ENCODE data around the gene TGFB2.

DNA sequence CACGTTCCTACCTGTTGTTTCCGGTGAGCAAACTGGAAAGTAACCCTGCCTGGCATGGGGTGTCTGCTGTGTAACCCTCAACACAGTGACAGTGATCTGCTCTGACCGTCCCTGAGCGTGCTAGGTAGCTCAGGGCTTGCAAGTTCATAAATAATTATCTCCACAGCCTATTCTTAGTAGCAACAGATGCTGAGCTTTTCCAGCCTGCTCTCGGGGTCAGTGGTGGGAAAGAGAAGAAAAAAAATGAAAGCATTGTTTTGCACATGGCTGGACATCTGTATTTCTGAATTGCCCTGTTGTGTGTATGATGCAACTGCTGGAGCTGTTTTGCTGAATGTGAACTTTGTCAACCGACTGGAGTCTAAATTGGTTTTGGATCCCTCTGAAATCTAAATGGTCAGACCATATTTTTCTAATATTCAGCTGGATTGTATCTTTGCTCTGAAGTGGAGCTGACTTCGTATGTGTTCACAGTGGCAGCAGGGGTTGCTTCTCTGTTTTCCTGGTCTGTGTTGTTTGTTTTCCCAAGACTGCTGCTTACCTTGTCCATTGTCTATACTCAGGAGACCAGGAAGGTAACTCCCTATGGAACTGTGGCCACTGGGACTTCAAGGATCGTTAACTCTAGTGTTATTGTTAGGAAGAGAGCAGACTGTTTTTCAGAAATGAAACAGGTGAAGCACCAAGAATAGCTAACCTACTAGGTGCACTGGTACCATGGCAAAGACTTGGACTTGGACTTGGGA is 27.0 kb downstream of the TGFB2 start:
- TF ChIP-seq, protein P1, sequence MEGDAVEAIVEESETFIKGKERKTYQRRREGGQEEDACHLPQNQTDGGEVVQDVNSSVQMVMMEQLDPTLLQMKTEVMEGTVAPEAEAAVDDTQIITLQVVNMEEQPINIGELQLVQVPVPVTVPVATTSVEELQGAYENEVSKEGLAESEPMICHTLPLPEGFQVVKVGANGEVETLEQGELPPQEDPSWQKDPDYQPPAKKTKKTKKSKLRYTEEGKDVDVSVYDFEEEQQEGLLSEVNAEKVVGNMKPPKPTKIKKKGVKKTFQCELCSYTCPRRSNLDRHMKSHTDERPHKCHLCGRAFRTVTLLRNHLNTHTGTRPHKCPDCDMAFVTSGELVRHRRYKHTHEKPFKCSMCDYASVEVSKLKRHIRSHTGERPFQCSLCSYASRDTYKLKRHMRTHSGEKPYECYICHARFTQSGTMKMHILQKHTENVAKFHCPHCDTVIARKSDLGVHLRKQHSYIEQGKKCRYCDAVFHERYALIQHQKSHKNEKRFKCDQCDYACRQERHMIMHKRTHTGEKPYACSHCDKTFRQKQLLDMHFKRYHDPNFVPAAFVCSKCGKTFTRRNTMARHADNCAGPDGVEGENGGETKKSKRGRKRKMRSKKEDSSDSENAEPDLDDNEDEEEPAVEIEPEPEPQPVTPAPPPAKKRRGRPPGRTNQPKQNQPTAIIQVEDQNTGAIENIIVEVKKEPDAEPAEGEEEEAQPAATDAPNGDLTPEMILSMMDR (conservative IDR thresholded peaks at IDR 0.05; ENCODE audit: low read length) = no peak
- TF ChIP-seq EZH2phosphoT487 (IDR thresholded peaks at IDR 0.05; ENCODE audit: borderline replicate concordance, low read depth, low read length) = no peak
